Measurements from ENCODE around the gene FKBP11. TPM values are rescaled to one million over a fixed set of nuclear protein-coding genes. Genes with fewer than 3 reads are reported as not detected.

The FKBP11 gene
- total RNA-seq, 2 experiments from 2014 or later = 97.4 to 104 TPM

Other genes starting within 250 kb of the FKBP11 start
- gene KANSL2, start 243.3 kb downstream of the FKBP11 start, total RNA-seq = 10 to 100 TPM; 59.7 to 62.0 TPM
- gene CCNT1, start 208.8 kb downstream of the FKBP11 start, total RNA-seq = 10 to 100 TPM; 62.0 to 65.5 TPM
- gene ADCY6, start 136.4 kb downstream of the FKBP11 start, total RNA-seq = under 1 TPM in 1 of 2 experiments, not detected in 1; 0.18 TPM
- 1 to 10 TPM; 4.4 to 4.6 TPM for gene CACNB3, start 107.0 kb downstream of the FKBP11 start, total RNA-seq
- 100 to 1,000 TPM; 123 to 129 TPM for gene DDX23, start 73.3 kb downstream of the FKBP11 start, total RNA-seq
- gene RND1, start 59.6 kb downstream of the FKBP11 start, total RNA-seq = 1 to 10 TPM; 2.6 to 3.1 TPM
- gene ARF3, start 32.0 kb upstream of the FKBP11 start, total RNA-seq = 10 to 100 TPM; 81.8 to 82.5 TPM
- under 1 TPM; 0.24 to 0.39 TPM for gene WNT10B, start 46.2 kb upstream of the FKBP11 start, total RNA-seq
- gene WNT1, start 52.8 kb upstream of the FKBP11 start, total RNA-seq = not detected
- 1 to 10 TPM; 1.3 to 1.4 TPM for gene DDN, start 73.9 kb upstream of the FKBP11 start, total RNA-seq
- 10 to 100 TPM; 57.9 to 60.9 TPM for gene PRKAG1, start 93.3 kb upstream of the FKBP11 start, total RNA-seq
- gene KMT2D, start 135.3 kb upstream of the FKBP11 start, total RNA-seq = 10 to 100 TPM; 45.3 to 47.5 TPM
- 10 to 100 TPM; 11.0 to 13.2 TPM for gene RHEBL1, start 144.5 kb upstream of the FKBP11 start, total RNA-seq
- not detected for gene DHH, start 169.3 kb upstream of the FKBP11 start, total RNA-seq
- 10 to 100 TPM; 21.9 to 25.4 TPM for gene LMBR1L, start 185.4 kb upstream of the FKBP11 start, total RNA-seq
- gene TUBA1B, start 205.9 kb upstream of the FKBP11 start, total RNA-seq = 1,000 to 10,000 TPM; 2,350 to 2,390 TPM

Data from activated naive CD8-positive, alpha-beta T cell treated with anti-CD3 and anti-CD28 coated beads for 36 hours (primary cell).